Neural cell (in vitro differentiated cells): ENCODE results near the gene PCED1B. TPM values are rescaled to one million over a fixed set of nuclear protein-coding genes. Genes with fewer than 3 reads are reported as not detected.
"Not testable (repeated sequence)": the region's sequence is repeated elsewhere in the genome, so short reads cannot be mapped to it uniquely, and the experiment has no call there.

Experiments used
- H2AFZ ChIP-seq: fragments of 200-600, 300-800 bp; sonication (generic), shearing (Covaris generic); 2 replicates; pipeline ENCODE4 v1.6.0; 2014; ENCODE audit warnings: low read depth, mild to moderate bottlenecking, antibody characterized with exemption, low read length, moderate library complexity
- H3F3A ChIP-seq: fragments of 200-600 bp; shearing (Covaris generic); 2 replicates; pipeline ENCODE4 v1.6.1; 2016; ENCODE audit warnings: mild to moderate bottlenecking, moderate library complexity, mixed read lengths, antibody characterized with exemption, low read length; ENCODE audit not compliant: insufficient read depth, poor library complexity, severe bottlenecking
- H3K27ac ChIP-seq: fragments of 200-600, 300-800 bp; sonication (generic), shearing (Covaris generic); 2 replicates; pipeline ENCODE4 v1.5.1; 2014; ENCODE audit warnings: mild to moderate bottlenecking, low read length, moderate library complexity
- H3K27me3 ChIP-seq: fragments of 300-800, 200-600 bp; sonication (generic), shearing (Covaris generic); 2 replicates; pipeline ENCODE4 v1.6.0; 2014; ENCODE audit warnings: mild to moderate bottlenecking, low read depth, low read length, moderate library complexity; ENCODE audit not compliant: insufficient read depth
- H3K36me3 ChIP-seq: fragments of 300-800, 200-600 bp; sonication (generic), shearing (Covaris generic); 2 replicates; pipeline ENCODE4 v1.5.1; 2014; ENCODE audit warnings: mild to moderate bottlenecking, antibody characterized with exemption, low read length, moderate library complexity; ENCODE audit not compliant: insufficient read depth
- H3K4me2 ChIP-seq: fragments of 300-800, 200-600 bp; sonication (generic), shearing (Covaris generic); 2 replicates; pipeline ENCODE4 v1.6.0; 2014; ENCODE audit warnings: mild to moderate bottlenecking, low read length
- H3K4me3 ChIP-seq: fragments of 300-800, 200-600 bp; sonication (generic), shearing (Covaris generic); 2 replicates; pipeline ENCODE4 v1.5.1; 2014; ENCODE audit warnings: mild to moderate bottlenecking, low read length, moderate library complexity
- H3K79me2 ChIP-seq: fragments of 200-600 bp; shearing (Covaris generic); replicated peaks from 2 replicates; pipeline ENCODE4 v1.6.0; 2014; ENCODE audit warnings: mild to moderate bottlenecking, low read length, moderate library complexity; ENCODE audit not compliant: insufficient read depth
- H3K9ac ChIP-seq: fragments of 300-800, 200-600 bp; sonication (generic), shearing (Covaris generic); 2 replicates; pipeline ENCODE4 v1.6.1; 2016; ENCODE audit warnings: mild to moderate bottlenecking, low read length, mixed read lengths
- H3K9me2 ChIP-seq: fragments of 200-600 bp; shearing (Covaris generic); 2 replicates; pipeline ENCODE4 v1.6.1; 2016; ENCODE audit warnings: mild to moderate bottlenecking, low read length, mixed read lengths; ENCODE audit not compliant: insufficient read depth
- H3K9me3 ChIP-seq: fragments of 200-600, 300-800 bp; sonication (generic), shearing (Covaris generic); 2 replicates; pipeline ENCODE4 v1.6.1; 2016; ENCODE audit warnings: mild to moderate bottlenecking, mixed run types, low read length, moderate library complexity, mixed read lengths
- H4K20me1 ChIP-seq: fragments of 200-600 bp; shearing (Covaris generic); 2 replicates; pipeline ENCODE4 v1.6.1; 2016; ENCODE audit warnings: mild to moderate bottlenecking, mixed run types; ENCODE audit not compliant: insufficient read depth
- EP300 ChIP-seq: fragments of 450-650 bp; conservative IDR thresholded peaks from 2 replicates; pipeline ENCODE4 v1.6.1; 2014; ENCODE audit warnings: antibody characterized with exemption, mild to moderate bottlenecking, moderate library complexity; ENCODE audit not compliant: poor library complexity, severe bottlenecking
- EZH2 ChIP-seq: fragments of 200-600, 300-800 bp; shearing (Covaris generic), sonication (generic); IDR thresholded peaks from 2 replicates; pipeline ENCODE4 v1.6.1; 2014; ENCODE audit warnings: antibody characterized with exemption, low read length, borderline replicate concordance, mild to moderate bottlenecking; ENCODE audit not compliant: insufficient read depth, poor library complexity, severe bottlenecking
- MXI1 ChIP-seq: fragments of 450-650 bp; conservative IDR thresholded peaks from 2 replicates; pipeline ENCODE4 v1.6.1; 2014; ENCODE audit warnings: antibody characterized with exemption, mild to moderate bottlenecking; ENCODE audit not compliant: poor library complexity, severe bottlenecking
- POLR2AphosphoS5 ChIP-seq: IDR thresholded peaks from 2 replicates; pipeline ENCODE4 v1.6.1; 2012
- RAD21 ChIP-seq: fragments of 450-650 bp; conservative IDR thresholded peaks from 2 replicates; pipeline ENCODE4 v1.6.1; 2014; ENCODE audit warnings: antibody characterized with exemption, mild to moderate bottlenecking, moderate library complexity
- REST ChIP-seq: IDR thresholded peaks from 2 replicates; pipeline ENCODE4 v1.6.1; 2012; ENCODE audit warnings: borderline replicate concordance
- SMC3 ChIP-seq: fragments of 450-650 bp; conservative IDR thresholded peaks from 2 replicates; pipeline ENCODE4 v1.6.1; 2014; ENCODE audit warnings: antibody characterized with exemption, mild to moderate bottlenecking, moderate library complexity; ENCODE audit not compliant: poor library complexity
- TAF1 ChIP-seq: IDR thresholded peaks from 2 replicates; pipeline ENCODE4 v1.6.1; 2012; ENCODE audit warnings: low read depth
- polyA plus RNA-seq: library from polyadenylated mRNA; depleted of rRNA; stranded (reverse); fragments of >200 nt; gene quantifications from 2 replicates; pipeline ENCODE4 v1.2.3, GENCODE V29; 2014
- TF ChIP-seq, protein P1 (sequence below): fragments of 450-650 bp; IDR thresholded peaks from 2 replicates; pipeline ENCODE4 v1.5.1; 2014; ENCODE audit warnings: antibody characterized with exemption, mild to moderate bottlenecking, moderate library complexity; ENCODE audit not compliant: poor library complexity, severe bottlenecking

Gene PCED1B
- polyA plus RNA-seq, 1 donor from 2014 or later = not detected

GRCh38 chr12:47194501-47194900, 115.1 kb downstream of the PCED1B start:
- no peak overlapping the region for H3K4me2 ChIP-seq
- no peaks in the 10 kb centered on the region for H3K9me3 ChIP-seq
- no peaks in the 10 kb centered on the region for H3K9me2 ChIP-seq
- no peak overlapping the region for H2AFZ ChIP-seq
- H3K79me2 ChIP-seq = no peaks in the 10 kb centered on the region
- H3F3A ChIP-seq = no peaks in the 10 kb centered on the region
- TF ChIP-seq TAF1 = no peak
- no peak for TF ChIP-seq EP300
- TF ChIP-seq POLR2AphosphoS5 = no peak
- TF ChIP-seq EZH2 = no peak
- TF ChIP-seq REST = no peak
- TF ChIP-seq, protein P1, sequence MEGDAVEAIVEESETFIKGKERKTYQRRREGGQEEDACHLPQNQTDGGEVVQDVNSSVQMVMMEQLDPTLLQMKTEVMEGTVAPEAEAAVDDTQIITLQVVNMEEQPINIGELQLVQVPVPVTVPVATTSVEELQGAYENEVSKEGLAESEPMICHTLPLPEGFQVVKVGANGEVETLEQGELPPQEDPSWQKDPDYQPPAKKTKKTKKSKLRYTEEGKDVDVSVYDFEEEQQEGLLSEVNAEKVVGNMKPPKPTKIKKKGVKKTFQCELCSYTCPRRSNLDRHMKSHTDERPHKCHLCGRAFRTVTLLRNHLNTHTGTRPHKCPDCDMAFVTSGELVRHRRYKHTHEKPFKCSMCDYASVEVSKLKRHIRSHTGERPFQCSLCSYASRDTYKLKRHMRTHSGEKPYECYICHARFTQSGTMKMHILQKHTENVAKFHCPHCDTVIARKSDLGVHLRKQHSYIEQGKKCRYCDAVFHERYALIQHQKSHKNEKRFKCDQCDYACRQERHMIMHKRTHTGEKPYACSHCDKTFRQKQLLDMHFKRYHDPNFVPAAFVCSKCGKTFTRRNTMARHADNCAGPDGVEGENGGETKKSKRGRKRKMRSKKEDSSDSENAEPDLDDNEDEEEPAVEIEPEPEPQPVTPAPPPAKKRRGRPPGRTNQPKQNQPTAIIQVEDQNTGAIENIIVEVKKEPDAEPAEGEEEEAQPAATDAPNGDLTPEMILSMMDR = no peak
- TF ChIP-seq RAD21 = no peak
- no peaks in the 10 kb centered on the region for H3K27me3 ChIP-seq
- no peak overlapping the region for H3K4me3 ChIP-seq
- H4K20me1 ChIP-seq = no peaks in the 10 kb centered on the region
- no peak overlapping the region for H3K9ac ChIP-seq
- H3K36me3 ChIP-seq = no peaks in the 10 kb centered on the region
- no peak overlapping the region for H3K27ac ChIP-seq

DNA sequence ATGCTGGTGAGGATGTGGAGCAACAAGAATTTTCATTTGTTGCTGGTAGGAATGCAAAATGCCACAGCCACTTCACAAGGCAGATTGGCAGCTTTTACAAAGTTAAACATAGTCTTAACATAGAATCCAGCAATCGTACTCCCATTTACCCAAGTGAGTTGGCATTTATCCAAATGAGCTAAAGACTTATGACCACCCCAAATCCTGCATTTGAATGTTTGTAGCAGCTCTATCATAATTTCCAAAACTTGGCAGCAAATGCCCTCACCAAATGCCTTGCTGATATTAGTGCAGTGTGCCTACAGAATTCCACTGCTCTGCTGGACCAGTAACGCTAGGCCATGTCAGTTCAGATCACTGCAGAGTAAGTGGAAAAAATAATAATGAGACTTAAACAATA, 121.0 kb downstream of the PCED1B start:
- Histone ChIP-seq H2AFZ (no peak overlapping the region), H3K4me2 (no peak overlapping the region), H3K9me2 (no peaks in the 10 kb centered on the region), H4K20me1 (no peaks in the 10 kb centered on the region), H3K4me3 (no peak overlapping the region), H3K9ac (no peak overlapping the region), H3K36me3 (no peaks in the 10 kb centered on the region), H3K27ac (no peak overlapping the region), H3F3A (no peaks in the 10 kb centered on the region), H3K9me3 (no peaks in the 10 kb centered on the region), H3K79me2 (no peaks in the 10 kb centered on the region), H3K27me3 (no peaks in the 10 kb centered on the region)
- no peak for TF ChIP-seq EZH2
- no peak for TF ChIP-seq RAD21
- TF ChIP-seq POLR2AphosphoS5 = no peak
- no peak for TF ChIP-seq SMC3
- TF ChIP-seq MXI1 = no peak
- TF ChIP-seq EP300 = no peak
- no peak for TF ChIP-seq TAF1
- TF ChIP-seq, protein P1 = no peak
- no peak for TF ChIP-seq REST

DNA sequence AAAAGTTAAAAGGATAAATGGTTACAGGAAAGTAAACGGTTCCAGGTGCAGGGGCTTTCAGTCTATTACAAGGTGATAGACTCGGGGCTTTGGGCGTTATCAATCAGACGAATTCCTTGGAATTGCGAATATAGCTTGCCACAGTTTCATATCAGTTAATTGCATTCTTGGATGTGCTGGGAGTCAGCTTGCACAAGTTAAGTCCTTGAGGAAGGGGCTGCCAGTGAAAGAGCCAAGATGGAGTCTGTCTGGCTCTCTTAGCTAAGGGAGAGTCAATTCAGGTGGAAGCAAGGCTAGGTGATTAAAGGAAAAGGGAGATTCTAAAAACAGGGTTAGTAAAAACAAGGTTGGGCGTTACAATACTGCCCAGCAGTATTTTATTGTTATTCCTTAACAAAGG, 121.8 kb downstream of the PCED1B start:
- H3K4me3 ChIP-seq, H4K20me1 ChIP-seq, H3K36me3 ChIP-seq, H3K4me2 ChIP-seq, H3K9me3 ChIP-seq, H3F3A ChIP-seq, H2AFZ ChIP-seq, H3K9ac ChIP-seq, H3K27ac ChIP-seq, H3K79me2 ChIP-seq, H3K9me2 ChIP-seq, H3K27me3 ChIP-seq: not testable (repeated sequence)
